Chondrocyte (in vitro differentiated cells): ENCODE results near the gene KIAA0513. TPM values are rescaled to one million over a fixed set of nuclear protein-coding genes. Genes with fewer than 3 reads are reported as not detected.

ENCODE experiments used
- DNase-seq: peaks from one replicate; pipeline ENCODE4 v3.0.0; 2021; ENCODE audit warnings: mixed read lengths, low spot score
- H3K27ac Mint-ChIP-seq: one replicate; pipeline ENCODE4 v1.8.0; 2021; ENCODE audit warnings: mild to moderate bottlenecking, moderate library complexity, mixed read lengths; ENCODE audit not compliant: unreplicated experiment
- H3K27me3 Mint-ChIP-seq: 2 replicates; pipeline ENCODE4 v1.8.0; 2021; ENCODE audit warnings: low read depth, mixed read lengths
- H3K36me3 Mint-ChIP-seq: 2 replicates; pipeline ENCODE4 v1.8.0; 2021; ENCODE audit warnings: low read depth, mixed read lengths
- H3K4me1 Mint-ChIP-seq: 2 replicates; pipeline ENCODE4 v1.8.0; 2021; ENCODE audit warnings: low read depth, mild to moderate bottlenecking, mixed read lengths
- H3K4me3 Mint-ChIP-seq: one replicate; pipeline ENCODE4 v1.8.0; 2021; ENCODE audit warnings: mild to moderate bottlenecking, moderate library complexity, mixed read lengths; ENCODE audit not compliant: unreplicated experiment
- H3K9me3 Mint-ChIP-seq: 2 replicates; pipeline ENCODE4 v1.8.0; 2021; ENCODE audit warnings: low read depth, mixed read lengths
- total RNA-seq: library from RNA; stranded (reverse); gene quantifications from 3 replicates; pipeline ENCODE4 v1.2.1, GENCODE V29; 2021
- TF ChIP-seq, protein P1 (sequence below): fragments of 200-600 bp; sonication (generic); IDR thresholded peaks from 2 replicates; pipeline ENCODE4 v1.5.0; 2021; ENCODE audit warnings: antibody characterized with exemption, mild to moderate bottlenecking, moderate library complexity

The KIAA0513 gene
- total RNA-seq, 1 donor from 2014 or later = 11.6 TPM

GRCh38 chr16:85040685-85041084, 13.1 kb downstream of the KIAA0513 start:
- Mint-ChIP-seq H3K27ac (no peak overlapping the region), H3K36me3 (peaks cover 6% of the 10 kb centered on the region), H3K27me3 (no peaks in the 10 kb centered on the region), H3K4me3 (no peak overlapping the region), H3K9me3 (no peaks in the 10 kb centered on the region), H3K4me1 (no peaks in the 10 kb centered on the region)
- TF ChIP-seq, protein P1, sequence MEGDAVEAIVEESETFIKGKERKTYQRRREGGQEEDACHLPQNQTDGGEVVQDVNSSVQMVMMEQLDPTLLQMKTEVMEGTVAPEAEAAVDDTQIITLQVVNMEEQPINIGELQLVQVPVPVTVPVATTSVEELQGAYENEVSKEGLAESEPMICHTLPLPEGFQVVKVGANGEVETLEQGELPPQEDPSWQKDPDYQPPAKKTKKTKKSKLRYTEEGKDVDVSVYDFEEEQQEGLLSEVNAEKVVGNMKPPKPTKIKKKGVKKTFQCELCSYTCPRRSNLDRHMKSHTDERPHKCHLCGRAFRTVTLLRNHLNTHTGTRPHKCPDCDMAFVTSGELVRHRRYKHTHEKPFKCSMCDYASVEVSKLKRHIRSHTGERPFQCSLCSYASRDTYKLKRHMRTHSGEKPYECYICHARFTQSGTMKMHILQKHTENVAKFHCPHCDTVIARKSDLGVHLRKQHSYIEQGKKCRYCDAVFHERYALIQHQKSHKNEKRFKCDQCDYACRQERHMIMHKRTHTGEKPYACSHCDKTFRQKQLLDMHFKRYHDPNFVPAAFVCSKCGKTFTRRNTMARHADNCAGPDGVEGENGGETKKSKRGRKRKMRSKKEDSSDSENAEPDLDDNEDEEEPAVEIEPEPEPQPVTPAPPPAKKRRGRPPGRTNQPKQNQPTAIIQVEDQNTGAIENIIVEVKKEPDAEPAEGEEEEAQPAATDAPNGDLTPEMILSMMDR = no peak
- DNase-seq = no peak

GRCh38 chr16:85041219-85042166, 13.9 kb downstream of the KIAA0513 start:
- TF ChIP-seq, protein P1 = no peak
- Mint-ChIP-seq H3K4me3 (no peak overlapping the region), H3K27me3 (no peaks in the 10 kb centered on the region), H3K36me3 (peaks cover 6% of the 10 kb centered on the region), H3K4me1 (no peaks in the 10 kb centered on the region), H3K9me3 (no peaks in the 10 kb centered on the region), H3K27ac (no peak overlapping the region)
- no peak for DNase-seq

DNA sequence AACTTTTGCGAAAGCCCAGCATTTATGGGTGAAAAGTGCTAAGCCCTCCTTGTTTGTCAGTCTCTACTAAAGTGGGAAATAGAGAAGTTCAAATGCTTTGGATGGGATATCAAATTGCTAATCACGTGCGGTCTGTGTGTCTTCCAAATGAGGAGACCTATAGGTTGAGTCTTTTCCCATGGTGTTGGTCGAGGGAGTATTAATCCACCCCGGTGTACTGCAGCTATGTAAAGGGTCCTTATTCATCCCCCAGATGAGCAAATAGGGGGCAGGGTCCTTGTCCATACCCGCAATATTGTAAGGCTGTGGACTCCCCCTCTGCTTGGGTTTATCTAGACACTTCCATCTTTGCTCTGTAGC, 14.6 kb downstream of the KIAA0513 start:
- TF ChIP-seq, protein P1 = no peak
- peaks cover 2% of the 10 kb centered on the region for H3K27me3 Mint-ChIP-seq
- H3K4me1 Mint-ChIP-seq = no peaks in the 10 kb centered on the region
- DNase-seq = no peak
- H3K9me3 Mint-ChIP-seq = no peaks in the 10 kb centered on the region
- peaks cover 4% of the 10 kb centered on the region for H3K36me3 Mint-ChIP-seq
- H3K4me3 Mint-ChIP-seq = no peak overlapping the region
- H3K27ac Mint-ChIP-seq = no peak overlapping the region

DNA sequence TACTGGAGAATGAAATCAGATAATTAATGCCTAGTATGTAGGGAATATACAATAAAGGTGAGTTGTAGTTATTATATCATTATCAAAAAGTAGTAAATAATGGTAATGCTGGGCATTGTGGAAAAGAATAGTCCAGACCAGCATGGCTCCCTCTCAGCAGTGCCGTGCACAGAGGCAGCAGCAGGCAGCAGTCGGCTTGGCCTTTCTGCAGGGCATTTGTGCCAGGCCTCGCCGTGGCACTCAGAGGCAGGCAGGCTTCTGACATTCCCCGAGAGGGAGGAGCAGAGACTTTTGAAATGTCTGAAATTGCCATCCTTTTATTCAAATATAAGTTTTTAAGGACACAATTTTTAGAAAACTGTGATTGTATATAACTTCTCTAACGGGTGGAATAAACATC, 15.0 kb downstream of the KIAA0513 start:
- no peak for DNase-seq
- TF ChIP-seq, protein P1 = no peak
- Mint-ChIP-seq H3K36me3 (peaks cover 3% of the 10 kb centered on the region), H3K9me3 (no peaks in the 10 kb centered on the region), H3K4me1 (no peaks in the 10 kb centered on the region), H3K27me3 (peaks cover 2% of the 10 kb centered on the region), H3K27ac (no peak overlapping the region), H3K4me3 (no peak overlapping the region)

- H3K9me3 Mint-ChIP-seq = no peaks in the 10 kb centered on the region
- H3K4me1 Mint-ChIP-seq = no peaks in the 10 kb centered on the region
- H3K27me3 Mint-ChIP-seq = peaks cover 2% of the 10 kb centered on the region
- H3K27ac Mint-ChIP-seq = no peak overlapping the region
- no peak overlapping the region for H3K4me3 Mint-ChIP-seq
- peaks cover 4% of the 10 kb centered on the region for H3K36me3 Mint-ChIP-seq
- TF ChIP-seq, protein P1 = no peak
- no peak for DNase-seq
Measured at GRCh38 chr16:85045077-85045476, 17.5 kb downstream of the KIAA0513 start.
